B cell (primary cell): ENCODE data around the gene ICOS. TPM values are rescaled to one million over a fixed set of nuclear protein-coding genes. Genes with fewer than 3 reads are reported as not detected.

Experiments used
- ATAC-seq: fragments of 200-7000 bp; cut with Tn5 transposase; one replicate; pipeline ENCODE4 v1.10.0; 2021; ENCODE audit warnings: low read depth, mild to moderate bottlenecking, moderate number of reproducible peaks, moderate library complexity
- CTCF ChIA-PET: fragments of 350-600 bp; sonication (Branson Sonifier 250); formaldehyde crosslinking; loops from one replicate; lab custom pipeline; 2021; ENCODE audit warnings: antibody characterized with exemption, inconsistent platforms; lab: Charles Lee
- POLR2A ChIA-PET: fragments of 350-600 bp; sonication (Branson Sonifier 250); formaldehyde crosslinking; loops from one replicate; lab custom pipeline; 2021; ENCODE audit warnings: antibody characterized with exemption; lab: Charles Lee
- DNase-seq: peaks from one replicate; pipeline ENCODE4 v3.0.0; 2013
- H2AFZ ChIP-seq: 2 replicates; pipeline ENCODE4 v1.6.1; 2012; ENCODE audit warnings: mild to moderate bottlenecking, low read depth, low read length; ENCODE audit not compliant: insufficient read depth, poor library complexity, severe bottlenecking
- H3K27ac ChIP-seq, 2 donors: 1 replicate in 1 of 2; 2 replicates in 1 of 2; pipeline ENCODE4 v1.5.1; 2012 to 2013; ENCODE audit warnings: low read length in 2 of 2, mild to moderate bottlenecking in 2 of 2, moderate library complexity in 1 of 2
- H3K27me3 ChIP-seq, 4 experiments: fragments of 200-600 bp in 1 of 4; sonication (generic) in 1 of 4; replicated peaks in 1 of 4; 1 replicate in 2 of 4; 2 replicates in 2 of 4; pipeline versions ENCODE4 v1.6.1 to v1.7.0; 2013 to 2016; ENCODE audit warnings: low read length in 3 of 4, mild to moderate bottlenecking in 2 of 4, mixed read lengths in 1 of 4, moderate library complexity in 1 of 4; ENCODE audit not compliant: insufficient read depth in 4 of 4, control insufficient read depth in 3 of 4; ENCODE audit errors: control extremely low read depth in 1 of 4
- H3K36me3 ChIP-seq, 2 experiments: replicated peaks in 1 of 2; 1 replicate in 1 of 2; 2 replicates in 1 of 2; pipeline versions ENCODE4 v1.6.1 to v1.7.1; 2013; ENCODE audit warnings: low read length in 1 of 2; ENCODE audit not compliant: insufficient read depth in 2 of 2, control insufficient read depth in 1 of 2; ENCODE audit errors: control extremely low read depth in 1 of 2, extremely low read depth in 1 of 2
- H3K4me1 ChIP-seq, 2 donors: fragments of 200-600 bp in 1 of 2; sonication (generic) in 1 of 2; 1 replicate in 1 of 2; 2 replicates in 1 of 2; pipeline versions ENCODE4 v1.5.1 to v1.6.1; 2013 to 2017; ENCODE audit warnings: low read length in 2 of 2; ENCODE audit not compliant: control insufficient read depth in 2 of 2, insufficient read depth in 2 of 2
- H3K4me2 ChIP-seq: replicated peaks from 2 replicates; pipeline ENCODE3; 2012; ENCODE audit warnings: mild to moderate bottlenecking, low read depth, low read length; ENCODE audit not compliant: poor library complexity, severe bottlenecking
- H3K4me3 ChIP-seq, 5 experiments: fragments of 200-600 bp in 1 of 5; sonication (generic) in 1 of 5; 1 replicate in 3 of 5; 2 replicates in 2 of 5; pipeline versions ENCODE4 v1.5.1 to v1.7.0; 2011 to 2016; ENCODE audit warnings: low read length in 4 of 5, mild to moderate bottlenecking in 4 of 5, low read depth in 2 of 5, control low read depth in 1 of 5, moderate library complexity in 1 of 5; ENCODE audit not compliant: insufficient read depth in 1 of 5; ENCODE audit errors: control extremely low read depth in 1 of 5, extremely low read depth in 1 of 5
- H3K79me2 ChIP-seq: fragments of 200-600 bp; sonication (generic); one replicate; pipeline ENCODE4 v1.6.0; 2016; ENCODE audit warnings: low read length; ENCODE audit not compliant: control insufficient read depth, insufficient read depth
- H3K9ac ChIP-seq: fragments of 200-600 bp; sonication (generic); 2 replicates; pipeline ENCODE4 v1.6.1; 2017; ENCODE audit warnings: mild to moderate bottlenecking, low read length, moderate library complexity
- H3K9me3 ChIP-seq, 3 donors: one replicate each; pipeline versions ENCODE4 v1.6.1 to v1.7.1; 2013; ENCODE audit warnings: low read length in 2 of 3; ENCODE audit not compliant: control insufficient read depth in 2 of 3, insufficient read depth in 1 of 3; ENCODE audit errors: control extremely low read depth in 1 of 3
- H4K20me1 ChIP-seq: 2 replicates; pipeline ENCODE4 v1.6.0; 2012; ENCODE audit warnings: mild to moderate bottlenecking, low read length; ENCODE audit not compliant: insufficient read depth, control insufficient read depth, poor library complexity, severe bottlenecking
- H3K27ac Mint-ChIP-seq: one replicate; pipeline ENCODE4 v1.8.0; 2021; ENCODE audit warnings: mixed read lengths
- H3K27me3 Mint-ChIP-seq: one replicate; pipeline ENCODE4 v1.8.0; 2021; ENCODE audit warnings: mixed read lengths
- H3K4me1 Mint-ChIP-seq: one replicate; pipeline ENCODE4 v1.8.0; 2021; ENCODE audit warnings: mixed read lengths
- H3K4me3 Mint-ChIP-seq: one replicate; pipeline ENCODE4 v1.8.0; 2021; ENCODE audit warnings: mixed read lengths
- H3K9me3 Mint-ChIP-seq: one replicate; pipeline ENCODE4 v1.8.0; 2022; ENCODE audit warnings: mixed read lengths; ENCODE audit not compliant: insufficient read depth
- EZH2 ChIP-seq: IDR thresholded peaks from 2 replicates; pipeline ENCODE4 v1.6.1; 2012; ENCODE audit warnings: borderline replicate concordance, low read depth, mild to moderate bottlenecking, moderate library complexity, low read length; ENCODE audit not compliant: insufficient read depth, poor library complexity, severe bottlenecking
- WGBS: methylation state at CpG from one replicate; pipeline ENCODE4 v1.1.5; 2013; ENCODE audit warnings: missing lambda C conversion rate; ENCODE audit not compliant: insufficient coverage; 5-methylcytosine and 5-hydroxymethylcytosine counted together
- intact Hi-C: fragments of 100-400 bp; cut with micrococcal nuclease; formaldehyde crosslinking; loops from one replicate; pipeline ENCODE4 v1.10.0; 2022
- polyA plus RNA-seq: library from polyadenylated mRNA; depleted of rRNA; stranded (reverse); fragments of >200 nt; gene quantifications from 2 replicates; pipeline ENCODE4 v1.2.3, GENCODE V29; 2012
- total RNA-seq, 2 donors: library from RNA; stranded (reverse); fragments of 120-200 nt in 1 of 2; gene quantifications; 1 replicate in 1 of 2; 2 replicates in 1 of 2; pipeline versions ENCODE4 v1.2.3 to v1.2.4, GENCODE V29; 2013 to 2022
- TF ChIP-seq, protein P1 (sequence below): fragments of 200-600 bp; IDR thresholded peaks from one replicate; pipeline ENCODE4 v1.8.0; 2022; ENCODE audit warnings: antibody characterized with exemption, mild to moderate bottlenecking

The ICOS gene
- total and polyA plus RNA-seq, 2 donors (not counting 1 experiment from before 2014, with no cell fraction given): 0.21 TPM; not detected in 1

DNA sequence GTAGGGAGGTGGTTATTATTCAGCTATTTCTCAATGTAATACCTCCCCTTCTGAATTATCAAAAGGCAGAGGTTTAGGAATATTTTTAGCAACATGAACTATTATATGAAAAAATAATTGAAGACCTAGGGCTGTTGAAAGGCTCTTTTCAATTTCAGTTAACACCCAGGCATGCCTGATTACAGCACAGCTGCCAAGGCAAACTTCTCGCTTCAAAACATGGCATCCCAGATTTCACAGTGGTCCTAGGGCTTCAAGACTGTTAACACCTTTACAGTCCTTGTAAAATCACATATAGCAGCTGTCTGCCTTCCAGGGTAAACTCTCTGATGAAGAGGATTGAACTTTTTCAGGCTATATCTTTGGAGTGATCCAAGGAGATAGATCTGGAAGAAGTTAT lies 45.8 kb upstream of the ICOS start:
- no peak overlapping the region for H3K27ac ChIP-seq
- CTCF ChIA-PET: no interaction called here
- H3K4me2 ChIP-seq: no peak overlapping the region
- H3K4me1 ChIP-seq: no peaks in the 10 kb centered on the region
- TF ChIP-seq EZH2: no peak
- TF ChIP-seq, protein P1, sequence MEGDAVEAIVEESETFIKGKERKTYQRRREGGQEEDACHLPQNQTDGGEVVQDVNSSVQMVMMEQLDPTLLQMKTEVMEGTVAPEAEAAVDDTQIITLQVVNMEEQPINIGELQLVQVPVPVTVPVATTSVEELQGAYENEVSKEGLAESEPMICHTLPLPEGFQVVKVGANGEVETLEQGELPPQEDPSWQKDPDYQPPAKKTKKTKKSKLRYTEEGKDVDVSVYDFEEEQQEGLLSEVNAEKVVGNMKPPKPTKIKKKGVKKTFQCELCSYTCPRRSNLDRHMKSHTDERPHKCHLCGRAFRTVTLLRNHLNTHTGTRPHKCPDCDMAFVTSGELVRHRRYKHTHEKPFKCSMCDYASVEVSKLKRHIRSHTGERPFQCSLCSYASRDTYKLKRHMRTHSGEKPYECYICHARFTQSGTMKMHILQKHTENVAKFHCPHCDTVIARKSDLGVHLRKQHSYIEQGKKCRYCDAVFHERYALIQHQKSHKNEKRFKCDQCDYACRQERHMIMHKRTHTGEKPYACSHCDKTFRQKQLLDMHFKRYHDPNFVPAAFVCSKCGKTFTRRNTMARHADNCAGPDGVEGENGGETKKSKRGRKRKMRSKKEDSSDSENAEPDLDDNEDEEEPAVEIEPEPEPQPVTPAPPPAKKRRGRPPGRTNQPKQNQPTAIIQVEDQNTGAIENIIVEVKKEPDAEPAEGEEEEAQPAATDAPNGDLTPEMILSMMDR: no peak
- no peak overlapping the region for H2AFZ ChIP-seq
- intact Hi-C loops: no loop called here
- peaks cover 0 to 19% (median 2%) of the 10 kb centered on the region in 4 experiments for H3K27me3 ChIP-seq
- Mint-ChIP-seq H3K9me3 (no peaks in the 10 kb centered on the region), H3K4me1 (no peaks in the 10 kb centered on the region), H3K27me3 (peaks cover 21% of the 10 kb centered on the region), H3K27ac (no peak overlapping the region), H3K4me3 (no peak overlapping the region)
- POLR2A ChIA-PET: no interaction called here
- ATAC-seq: no peak
- H3K4me3 ChIP-seq: no peak overlapping the region
- no peak for DNase-seq
- H3K9ac ChIP-seq: no peak overlapping the region
- no peaks in the 10 kb centered on the region for H3K9me3 ChIP-seq
- H3K79me2 ChIP-seq: no peaks in the 10 kb centered on the region
- no peaks in the 10 kb centered on the region for H4K20me1 ChIP-seq
- no CpG with 5 or more reads among the region's 1 CpG for WGBS
- H3K36me3 ChIP-seq: no peaks in the 10 kb centered on the region

DNA sequence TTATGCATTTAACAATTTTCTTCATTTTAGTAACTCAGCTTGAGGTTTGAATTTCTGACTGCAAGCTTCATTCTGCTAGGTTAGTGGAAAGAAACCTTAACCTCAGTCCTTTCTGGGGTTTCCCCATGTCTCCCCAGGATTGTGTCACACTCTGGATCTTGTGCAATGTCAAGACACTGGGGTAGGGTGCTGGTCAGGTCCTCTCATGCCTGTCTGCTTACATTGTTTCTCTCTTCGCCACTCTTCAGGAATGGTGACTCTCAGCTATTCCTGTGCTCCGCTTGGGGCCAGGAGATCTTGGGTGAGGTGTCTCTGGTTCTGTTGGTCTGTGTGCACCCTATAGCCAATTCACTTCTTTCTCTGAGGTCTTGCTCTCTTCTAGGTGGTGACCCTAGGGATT lies 45.1 kb upstream of the ICOS start:
- H3K27ac ChIP-seq: no peak overlapping the region
- Mint-ChIP-seq H3K4me3 (no peak overlapping the region), H3K27ac (no peak overlapping the region), H3K27me3 (peaks cover 21% of the 10 kb centered on the region), H3K4me1 (peaks cover 3% of the 10 kb centered on the region), H3K9me3 (no peaks in the 10 kb centered on the region)
- no peaks in the 10 kb centered on the region for H3K4me1 ChIP-seq
- no peak overlapping the region for H3K4me3 ChIP-seq
- no peak for TF ChIP-seq EZH2
- TF ChIP-seq, protein P1: no peak
- H3K27me3 ChIP-seq: peaks cover 0 to 19% (median 2%) of the 10 kb centered on the region in 4 experiments
- H3K9me3 ChIP-seq: no peaks in the 10 kb centered on the region
- H2AFZ ChIP-seq: no peak overlapping the region
- no peak for DNase-seq
- WGBS: no CpG with 5 or more reads among the region's 2 CpGs
- no peak overlapping the region for H3K9ac ChIP-seq
- H3K4me2 ChIP-seq: no peak overlapping the region
- intact Hi-C loops: no loop called here
- no peaks in the 10 kb centered on the region for H3K79me2 ChIP-seq
- no peak for ATAC-seq
- H3K36me3 ChIP-seq: no peaks in the 10 kb centered on the region
- ChIA-PET CTCF (no interaction called here), POLR2A (no interaction called here)
- no peaks in the 10 kb centered on the region for H4K20me1 ChIP-seq
